Breast epithelium (tissue), 4 donors: Measurements from ENCODE around the gene CMTM4. TPM values are rescaled to one million over a fixed set of nuclear protein-coding genes. Genes with fewer than 3 reads are reported as not detected.

Experiments used
- DNase-seq, 2 donors: peaks; one replicate each; pipeline ENCODE4 v3.0.0-alpha.2; 2019; ENCODE audit warnings: low spot score in 2 of 2
- H3K27ac ChIP-seq, 2 donors: fragments of 200-600 bp; sonication (generic) in 1 of 2; one replicate each; pipeline ENCODE4 v1.5.1; 2016 to 2019; ENCODE audit warnings: mild to moderate bottlenecking in 1 of 2
- H3K27me3 ChIP-seq, 2 donors: fragments of 200-600 bp; sonication (generic) in 1 of 2; one replicate each; pipeline versions ENCODE4 v1.5.1 to v1.6.0; 2017 to 2019; ENCODE audit warnings: control low read depth in 1 of 2, mild to moderate bottlenecking in 1 of 2
- H3K36me3 ChIP-seq: fragments of 200-600 bp; one replicate; pipeline ENCODE4 v1.5.1; 2019
- H3K4me1 ChIP-seq, 2 donors: fragments of 200-600 bp; sonication (generic); one replicate each; pipeline ENCODE4 v1.5.1; 2016 to 2019; ENCODE audit warnings: control low read depth in 1 of 2
- H3K4me3 ChIP-seq, 3 donors: fragments of 200-600 bp; sonication (generic); 1 replicate in 2 of 3; 2 replicates in 1 of 3; pipeline ENCODE4 v1.5.1; 2016 to 2019; ENCODE audit warnings: mild to moderate bottlenecking in 3 of 3, moderate library complexity in 2 of 3
- H3K9me3 ChIP-seq, 2 donors: fragments of 200-600 bp; sonication (generic) in 1 of 2; one replicate each; pipeline ENCODE4 v1.5.1; 2016 to 2019; ENCODE audit warnings: control low read depth in 1 of 2
- CTCF ChIP-seq, 3 donors: fragments of 450-650 bp; IDR thresholded peaks; one replicate each; pipeline ENCODE4 v1.5.1; 2016 to 2017; ENCODE audit warnings: antibody characterized with exemption in 3 of 3, mild to moderate bottlenecking in 3 of 3, moderate library complexity in 3 of 3
- POLR2A ChIP-seq: fragments of 450-650 bp; IDR thresholded peaks from one replicate; pipeline ENCODE4 v1.6.1; 2016; ENCODE audit warnings: antibody characterized with exemption, mild to moderate bottlenecking, moderate library complexity
- POLR2AphosphoS5 ChIP-seq, 3 donors: sonication (generic); formaldehyde crosslinking; IDR thresholded peaks; one replicate each; pipeline ENCODE4 v1.6.1; 2017; ENCODE audit warnings: antibody characterized with exemption in 3 of 3
- intact Hi-C: fragments of 100-400 bp; cut with DNase I; formaldehyde crosslinking; loops from one replicate; pipeline ENCODE4 v1.15.1; 2023; ENCODE audit warnings: low total_unique reads
- total RNA-seq, 3 donors: library from RNA; depleted of rRNA; stranded (reverse); fragments of >200 nt; gene quantifications; one replicate each; pipeline ENCODE4 v1.1.0, GENCODE V29; 2016

CMTM4 gene
- total RNA-seq, 3 donors from 2014 or later: 12.5 to 35.4 (median 33.7) TPM

GRCh38 chr16:66609139-66609510, 87.4 kb downstream of the CMTM4 start:
- no peak for DNase-seq
- intact Hi-C loops: loop anchor here (5.0 kb wide), 1 partner anchor 437 kb away; no protein-coding TSS in a partner anchor
- TF ChIP-seq POLR2AphosphoS5 (IDR thresholded peaks at IDR 0.05) (no peak), CTCF (IDR thresholded peaks at IDR 0.05) (no peak), POLR2A (no peak)

DNA sequence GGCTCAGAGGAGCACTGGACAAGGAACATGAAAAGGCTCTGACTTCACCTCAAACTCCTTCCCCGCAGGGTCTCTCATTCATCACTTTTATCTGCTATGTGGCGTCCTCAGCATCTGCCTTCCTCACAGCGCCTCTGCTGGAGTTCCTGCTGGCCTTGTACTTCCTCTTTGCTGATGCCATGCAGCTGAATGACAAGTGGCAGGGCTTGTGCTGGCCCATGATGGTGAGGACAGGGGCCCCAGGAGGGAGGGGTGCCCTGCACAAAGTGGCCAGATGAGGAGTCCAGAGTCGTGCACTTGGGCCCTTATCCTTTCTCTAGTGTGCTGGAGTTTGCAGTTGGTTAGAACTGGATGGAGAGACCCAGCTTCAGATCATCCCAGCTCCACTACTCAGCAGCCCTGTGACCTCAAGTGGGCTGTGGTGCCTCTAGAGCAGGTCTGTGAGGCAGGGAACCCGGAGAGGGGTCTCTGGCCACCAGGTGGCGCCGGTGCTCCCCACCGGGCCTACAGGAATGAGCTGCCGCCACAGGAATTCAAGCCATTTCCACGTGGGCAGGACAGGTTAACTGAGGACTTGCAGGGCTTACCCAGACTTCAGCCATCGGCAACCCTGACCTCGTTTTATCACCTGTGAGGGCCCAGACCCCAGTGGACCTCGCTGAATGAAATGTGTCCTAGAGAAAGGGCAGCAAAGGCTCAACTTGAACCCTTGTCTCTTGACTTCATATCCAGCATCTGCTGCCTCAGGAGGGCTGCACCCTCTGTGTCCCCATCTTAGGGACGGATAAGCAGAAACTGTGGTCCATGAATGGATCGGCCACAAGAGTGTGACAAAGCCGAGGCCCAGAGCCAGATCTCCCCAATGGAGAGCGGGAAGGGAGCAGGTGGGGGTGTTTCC, 88.1 kb downstream of the CMTM4 start:
- H3K4me3 ChIP-seq: no peak overlapping the region
- H3K27ac ChIP-seq: peak overlapping the region; percentile 77 to 78
- H3K4me1 ChIP-seq: peaks cover 3 to 14% of the 10 kb centered on the region in 2 donors
- H3K9me3 ChIP-seq: no peaks in the 10 kb centered on the region
- DNase-seq: peak; percentile 89 to 92
- peaks cover 6% of the 10 kb centered on the region for H3K36me3 ChIP-seq
- intact Hi-C loops: loop anchor here (5.0 kb wide), 1 partner anchor 436 kb away; no protein-coding TSS in a partner anchor
- H3K27me3 ChIP-seq: no peaks in the 10 kb centered on the region
- TF ChIP-seq CTCF (IDR thresholded peaks at IDR 0.05) (peak; percentile 69 to 94 (median 86)), POLR2A (no peak), POLR2AphosphoS5 (IDR thresholded peaks at IDR 0.05) (peak in 2 of 3 donors; percentile 48 to 68)

More at GRCh38 chr16:66609139-66609510, 87.4 kb downstream of the CMTM4 start:
- no peaks in the 10 kb centered on the region for H3K27me3 ChIP-seq
- peaks cover 6% of the 10 kb centered on the region for H3K36me3 ChIP-seq
- peaks cover 3 to 14% of the 10 kb centered on the region in 2 donors for H3K4me1 ChIP-seq
- no peak overlapping the region for H3K4me3 ChIP-seq
- peak overlapping the region; percentile 77 to 78 for H3K27ac ChIP-seq
- no peaks in the 10 kb centered on the region for H3K9me3 ChIP-seq

DNA sequence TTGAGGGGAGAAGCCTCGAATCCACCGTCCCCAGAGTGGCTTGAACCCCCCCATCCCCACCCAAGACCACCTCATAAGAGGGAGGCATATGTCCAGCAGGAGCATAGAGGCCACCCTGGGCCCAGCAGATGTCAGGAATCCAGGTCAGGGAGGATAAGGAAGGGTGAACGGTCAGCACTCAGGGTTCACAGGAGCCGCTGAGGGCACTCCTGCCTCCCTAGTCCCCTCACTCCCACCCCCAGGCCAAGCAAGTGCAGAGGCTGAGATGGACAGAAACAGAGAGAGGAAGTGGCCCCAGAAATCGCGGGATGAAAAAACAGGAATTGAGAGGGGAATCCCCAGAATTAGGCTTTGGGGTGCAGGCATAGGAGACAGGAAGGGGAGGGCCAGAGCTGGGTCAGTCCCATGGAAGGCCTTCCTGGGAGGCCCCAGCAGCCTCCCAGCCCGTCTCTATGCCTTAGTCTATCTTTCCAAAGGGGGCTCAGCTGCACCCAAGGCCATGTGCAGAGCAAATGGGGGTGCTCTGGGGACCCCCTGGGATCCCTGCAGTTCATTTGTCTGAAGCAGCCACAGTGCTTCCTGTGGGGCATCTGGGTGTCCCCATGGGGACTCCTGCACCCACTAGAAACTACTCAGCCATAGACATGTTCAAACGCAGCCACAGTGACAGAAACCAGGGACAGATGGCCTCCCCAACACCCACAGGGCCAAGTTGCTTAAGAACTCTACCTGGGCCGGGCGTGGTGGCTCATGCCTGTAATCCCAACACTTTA, 90.4 kb downstream of the CMTM4 start:
- TF ChIP-seq POLR2AphosphoS5 (IDR thresholded peaks at IDR 0.05) (no peak), POLR2A (no peak), CTCF (IDR thresholded peaks at IDR 0.05) (no peak)
- Histone ChIP-seq H3K4me3 (peak overlapping the region; percentile 76 to 91 (median 84)), H3K27ac (peak overlapping the region; percentile 87 to 92), H3K27me3 (no peaks in the 10 kb centered on the region), H3K4me1 (peaks cover 3 to 14% of the 10 kb centered on the region in 2 donors), H3K9me3 (no peaks in the 10 kb centered on the region), H3K36me3 (no peaks in the 10 kb centered on the region)
- intact Hi-C loops: loop anchor here (5.0 kb wide), 1 partner anchor 434 kb away; no protein-coding TSS in a partner anchor
- DNase-seq: no peak

GRCh38 chr16:66605177-66605978, 91.2 kb downstream of the CMTM4 start:
- Histone ChIP-seq H3K36me3 (no peaks in the 10 kb centered on the region), H3K9me3 (no peaks in the 10 kb centered on the region), H3K27me3 (no peaks in the 10 kb centered on the region), H3K4me3 (peak overlapping the region; percentile 76 to 91 (median 84)), H3K4me1 (peaks cover 3 to 14% of the 10 kb centered on the region in 2 donors), H3K27ac (peak overlapping the region; percentile 87 to 92)
- no peak for DNase-seq
- TF ChIP-seq POLR2AphosphoS5 (IDR thresholded peaks at IDR 0.05) (no peak), CTCF (IDR thresholded peaks at IDR 0.05) (peak in 1 of 3 donors; percentile 27), POLR2A (no peak)
- intact Hi-C loops: loop anchor here (5.0 kb wide), 1 partner anchor 433 kb away; no protein-coding TSS in a partner anchor
